ENCODE measurements around the gene SARM1.

The SARM1 gene

GRCh38 chr17:28391401-28391800, 19.9 kb downstream of the SARM1 start:
- Mint-ChIP-seq H3K4me1 (peaks cover 7% of the 10 kb centered on the region), H3K9me3 (no peaks in the 10 kb centered on the region), H3K27ac (no peak overlapping the region), H3K4me3 (no peak overlapping the region), H3K36me3 (peaks cover 86% of the 10 kb centered on the region)
- no peak for DNase-seq (ENCODE audit: low spot score in 2 of 2)
- ATAC-seq: no peak

- Mint-ChIP-seq H3K4me3 (no peak overlapping the region), H3K27ac (no peak overlapping the region), H3K36me3 (peaks cover 75% of the 10 kb centered on the region), H3K4me1 (peaks cover 5% of the 10 kb centered on the region), H3K9me3 (no peaks in the 10 kb centered on the region)
- no peak for DNase-seq (ENCODE audit: low spot score in 2 of 2)
- ATAC-seq: no peak
These were observed 21.0 kb downstream of the SARM1 start for GRCh38 chr17:28392491-28392890.

- H3K4me1 Mint-ChIP-seq: no peaks in the 10 kb centered on the region
- H3K9me3 Mint-ChIP-seq: no peaks in the 10 kb centered on the region
- no peak for ATAC-seq
- H3K36me3 Mint-ChIP-seq: peaks cover 56% of the 10 kb centered on the region
- no peak for DNase-seq (ENCODE audit: low spot score in 2 of 2)
- no peak overlapping the region for H3K4me3 Mint-ChIP-seq
- no peak overlapping the region for H3K27ac Mint-ChIP-seq
These were observed 23.0 kb downstream of the SARM1 start for GRCh38 chr17:28394337-28395116.

GRCh38 chr17:28395426-28395825, 23.9 kb downstream of the SARM1 start:
- ATAC-seq (no peak), DNase-seq (ENCODE audit: low spot score in 2 of 2) (no peak)
- H3K4me1 Mint-ChIP-seq: no peaks in the 10 kb centered on the region
- no peak overlapping the region for H3K27ac Mint-ChIP-seq
- H3K9me3 Mint-ChIP-seq: no peaks in the 10 kb centered on the region
- peaks cover 47% of the 10 kb centered on the region for H3K36me3 Mint-ChIP-seq
- no peak overlapping the region for H3K4me3 Mint-ChIP-seq

GRCh38 chr17:28395968-28396367, 24.5 kb downstream of the SARM1 start:
- ATAC-seq (no peak), DNase-seq (ENCODE audit: low spot score in 2 of 2) (no peak)
- Mint-ChIP-seq H3K9me3 (no peaks in the 10 kb centered on the region), H3K27ac (no peak overlapping the region), H3K4me1 (no peaks in the 10 kb centered on the region), H3K36me3 (peaks cover 41% of the 10 kb centered on the region), H3K4me3 (no peak overlapping the region)

- H3K27ac Mint-ChIP-seq: no peak overlapping the region
- no peaks in the 10 kb centered on the region for H3K4me1 Mint-ChIP-seq
- DNase-seq (ENCODE audit: low spot score in 2 of 2) (no peak), ATAC-seq (peak; percentile 43)
- peaks cover 34% of the 10 kb centered on the region for H3K36me3 Mint-ChIP-seq
- H3K4me3 Mint-ChIP-seq: no peak overlapping the region
- H3K9me3 Mint-ChIP-seq: no peaks in the 10 kb centered on the region
These were observed 25.2 kb downstream of the SARM1 start for GRCh38 chr17:28396635-28397239.

- Mint-ChIP-seq H3K9me3 (no peaks in the 10 kb centered on the region), H3K4me1 (no peaks in the 10 kb centered on the region), H3K4me3 (no peak overlapping the region), H3K27ac (peak overlapping the region; percentile 75), H3K36me3 (peaks cover 28% of the 10 kb centered on the region)
- ATAC-seq (no peak), DNase-seq (ENCODE audit: low spot score in 2 of 2) (no peak)
These were observed 25.8 kb downstream of the SARM1 start for GRCh38 chr17:28397275-28397674.

- Mint-ChIP-seq H3K4me3 (no peak overlapping the region), H3K36me3 (peaks cover 23% of the 10 kb centered on the region), H3K9me3 (no peaks in the 10 kb centered on the region), H3K4me1 (no peaks in the 10 kb centered on the region), H3K27ac (peak overlapping the region; percentile 75)
- DNase-seq (ENCODE audit: low spot score in 2 of 2): no peak
- ATAC-seq: no peak
These were observed 26.3 kb downstream of the SARM1 start for GRCh38 chr17:28397687-28398279.

GRCh38 chr17:28398280-28398981, 26.9 kb downstream of the SARM1 start:
- Mint-ChIP-seq H3K4me3 (no peak overlapping the region), H3K27ac (peak overlapping the region; percentile 75), H3K9me3 (no peaks in the 10 kb centered on the region), H3K4me1 (no peaks in the 10 kb centered on the region), H3K36me3 (peaks cover 17% of the 10 kb centered on the region)
- no peak for DNase-seq (ENCODE audit: low spot score in 2 of 2)
- no peak for ATAC-seq

- no peaks in the 10 kb centered on the region for H3K4me1 Mint-ChIP-seq
- no peak overlapping the region for H3K4me3 Mint-ChIP-seq
- ATAC-seq (no peak), DNase-seq (ENCODE audit: low spot score in 2 of 2) (no peak)
- H3K27ac Mint-ChIP-seq: peak overlapping the region; percentile 75
- no peaks in the 10 kb centered on the region for H3K9me3 Mint-ChIP-seq
- H3K36me3 Mint-ChIP-seq: peaks cover 15% of the 10 kb centered on the region
These were observed 28.3 kb downstream of the SARM1 start for GRCh38 chr17:28399808-28400207.

- H3K4me1 Mint-ChIP-seq: peaks cover 5% of the 10 kb centered on the region
- H3K27ac Mint-ChIP-seq: no peak overlapping the region
- H3K36me3 Mint-ChIP-seq: peaks cover 9% of the 10 kb centered on the region
- ATAC-seq (no peak), DNase-seq (ENCODE audit: low spot score in 2 of 2) (no peak)
- H3K4me3 Mint-ChIP-seq: no peak overlapping the region
- H3K9me3 Mint-ChIP-seq: no peaks in the 10 kb centered on the region
These were observed 30.7 kb downstream of the SARM1 start for GRCh38 chr17:28402224-28402630.

GRCh38 chr17:28402844-28403243, 31.4 kb downstream of the SARM1 start:
- peaks cover 5% of the 10 kb centered on the region for H3K4me1 Mint-ChIP-seq
- H3K4me3 Mint-ChIP-seq: no peak overlapping the region
- H3K27ac Mint-ChIP-seq: no peak overlapping the region
- no peaks in the 10 kb centered on the region for H3K9me3 Mint-ChIP-seq
- DNase-seq (ENCODE audit: low spot score in 2 of 2) (no peak), ATAC-seq (no peak)
- H3K36me3 Mint-ChIP-seq: peaks cover 9% of the 10 kb centered on the region

- H3K9me3 Mint-ChIP-seq: no peaks in the 10 kb centered on the region
- H3K4me1 Mint-ChIP-seq: peaks cover 5% of the 10 kb centered on the region
- DNase-seq (ENCODE audit: low spot score in 2 of 2) (no peak), ATAC-seq (no peak)
- no peak overlapping the region for H3K27ac Mint-ChIP-seq
- H3K36me3 Mint-ChIP-seq: peaks cover 9% of the 10 kb centered on the region
- H3K4me3 Mint-ChIP-seq: peak overlapping the region; percentile 73
These were observed 32.5 kb downstream of the SARM1 start for GRCh38 chr17:28404007-28404406.

GRCh38 chr17:28404461-28404811, 32.9 kb downstream of the SARM1 start:
- Mint-ChIP-seq H3K9me3 (no peaks in the 10 kb centered on the region), H3K36me3 (peaks cover 9% of the 10 kb centered on the region), H3K27ac (no peak overlapping the region), H3K4me1 (peaks cover 5% of the 10 kb centered on the region), H3K4me3 (peak overlapping the region; percentile 73)
- DNase-seq (ENCODE audit: low spot score in 2 of 2): no peak
- ATAC-seq: no peak

GRCh38 chr17:28404812-28405570, 33.5 kb downstream of the SARM1 start:
- H3K4me1 Mint-ChIP-seq: peaks cover 5% of the 10 kb centered on the region
- DNase-seq (ENCODE audit: low spot score in 2 of 2) (no peak), ATAC-seq (no peak)
- peak overlapping the region; percentile 50 for H3K27ac Mint-ChIP-seq
- H3K36me3 Mint-ChIP-seq: peaks cover 9% of the 10 kb centered on the region
- H3K9me3 Mint-ChIP-seq: no peaks in the 10 kb centered on the region
- H3K4me3 Mint-ChIP-seq: peak overlapping the region; percentile 73
